Tibial nerve (tissue), 4 donors: ENCODE data around the gene TMEM198.

ENCODE experiments used
- EP300 ChIP-seq, 2 donors: sonication (generic); formaldehyde crosslinking; IDR thresholded peaks; one replicate each; pipeline ENCODE4 v1.6.1; 2017; ENCODE audit warnings: antibody characterized with exemption in 2 of 2, mild to moderate bottlenecking in 1 of 2
- TF ChIP-seq, protein P1 (sequence below), 5 experiments: fragments of 200-600 bp in 3 of 5; fragments of 450-650 bp in 2 of 5; sonication (generic) in 3 of 5; IDR thresholded peaks; one replicate each; pipeline ENCODE4 v1.5.1; 2016 to 2019; ENCODE audit warnings: antibody characterized with exemption in 5 of 5, mild to moderate bottlenecking in 3 of 5, moderate library complexity in 2 of 5

DNA sequence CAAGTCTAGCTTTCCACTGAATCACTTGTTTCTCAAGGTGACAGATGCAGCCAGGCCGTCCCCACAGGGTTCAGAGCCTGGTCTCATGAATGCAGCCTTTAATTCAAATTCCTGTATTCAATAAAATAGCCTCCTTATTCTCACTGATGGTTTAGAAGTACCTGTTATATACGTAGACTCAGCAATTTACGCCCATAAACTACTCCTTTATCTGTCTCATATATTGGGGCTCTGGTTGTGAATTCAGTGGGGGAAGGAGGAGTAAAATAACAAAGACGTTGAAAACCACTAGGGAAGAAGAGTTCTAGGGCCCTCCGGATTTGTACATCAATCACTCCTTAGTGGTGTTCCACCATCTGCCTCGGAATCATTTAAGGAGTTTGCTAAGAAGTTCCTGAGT lies 25.8 kb downstream of the TMEM198 start:
- TF ChIP-seq, protein P1, sequence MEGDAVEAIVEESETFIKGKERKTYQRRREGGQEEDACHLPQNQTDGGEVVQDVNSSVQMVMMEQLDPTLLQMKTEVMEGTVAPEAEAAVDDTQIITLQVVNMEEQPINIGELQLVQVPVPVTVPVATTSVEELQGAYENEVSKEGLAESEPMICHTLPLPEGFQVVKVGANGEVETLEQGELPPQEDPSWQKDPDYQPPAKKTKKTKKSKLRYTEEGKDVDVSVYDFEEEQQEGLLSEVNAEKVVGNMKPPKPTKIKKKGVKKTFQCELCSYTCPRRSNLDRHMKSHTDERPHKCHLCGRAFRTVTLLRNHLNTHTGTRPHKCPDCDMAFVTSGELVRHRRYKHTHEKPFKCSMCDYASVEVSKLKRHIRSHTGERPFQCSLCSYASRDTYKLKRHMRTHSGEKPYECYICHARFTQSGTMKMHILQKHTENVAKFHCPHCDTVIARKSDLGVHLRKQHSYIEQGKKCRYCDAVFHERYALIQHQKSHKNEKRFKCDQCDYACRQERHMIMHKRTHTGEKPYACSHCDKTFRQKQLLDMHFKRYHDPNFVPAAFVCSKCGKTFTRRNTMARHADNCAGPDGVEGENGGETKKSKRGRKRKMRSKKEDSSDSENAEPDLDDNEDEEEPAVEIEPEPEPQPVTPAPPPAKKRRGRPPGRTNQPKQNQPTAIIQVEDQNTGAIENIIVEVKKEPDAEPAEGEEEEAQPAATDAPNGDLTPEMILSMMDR (IDR thresholded peaks at IDR 0.05): no peak
- no peak for TF ChIP-seq EP300 (IDR thresholded peaks at IDR 0.05)
